HG02885 (cell line): ENCODE results near the gene SMCHD1.
A peak's percentile ranks its signal among the peaks of the same experiment; 100 is the strongest.
"Not testable (repeated sequence)": the region's sequence is repeated elsewhere in the genome, so short reads cannot be mapped to it uniquely, and the experiment has no call there.

ENCODE experiments used
- ATAC-seq: cut with Tn5 transposase; IDR thresholded peaks from one replicate; pipeline ENCODE4 v1.9.1; 2021; ENCODE audit warnings: mild to moderate bottlenecking; ENCODE audit not compliant: unreplicated experiment, poor library complexity

Gene SMCHD1

DNA sequence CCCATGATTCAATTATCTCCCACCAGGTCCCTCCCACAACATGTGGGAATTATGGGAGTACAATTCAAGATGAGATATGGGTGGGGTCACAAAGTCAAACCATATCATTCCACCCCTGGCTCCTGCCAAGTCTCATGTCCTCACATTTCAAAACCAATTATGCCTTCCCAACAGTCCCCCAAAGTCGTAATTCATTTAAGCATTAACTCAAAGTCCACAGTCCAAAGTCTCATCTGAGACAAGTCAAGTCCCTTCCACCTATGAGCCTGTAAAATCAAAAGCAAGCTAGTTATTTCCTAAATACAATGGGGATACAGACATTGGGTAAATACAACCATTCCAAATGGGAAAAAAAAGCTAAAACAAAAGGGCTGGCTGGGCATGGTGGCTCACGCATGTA, 153.1 kb downstream of the SMCHD1 start:
- not testable (repeated sequence) for ATAC-seq

- not testable (repeated sequence) for ATAC-seq
These were observed 154.2 kb downstream of the SMCHD1 start for GRCh38 chr18:2809666-2810183.

DNA sequence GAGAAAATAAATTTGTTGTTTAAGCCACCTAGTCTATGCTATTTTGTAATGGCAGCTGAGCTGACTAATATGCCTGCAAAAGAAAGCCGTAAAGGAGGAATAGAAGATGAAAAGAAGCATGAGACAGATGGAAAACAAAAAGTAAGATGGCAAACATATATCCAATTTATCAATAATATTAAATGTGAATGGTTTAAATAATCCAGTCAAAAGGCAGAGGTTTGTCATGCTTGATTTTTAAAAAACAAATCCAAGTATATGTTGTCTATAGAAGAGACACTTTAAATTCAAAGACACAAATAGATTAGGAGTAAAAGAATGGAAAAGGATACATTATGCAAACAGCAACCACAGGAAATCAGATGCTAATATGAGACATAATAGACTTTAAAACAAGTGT, 155.9 kb downstream of the SMCHD1 start:
- ATAC-seq, result no peak

- no peak for ATAC-seq
These were observed 159.4 kb downstream of the SMCHD1 start for GRCh38 chr18:2814928-2815327.

DNA sequence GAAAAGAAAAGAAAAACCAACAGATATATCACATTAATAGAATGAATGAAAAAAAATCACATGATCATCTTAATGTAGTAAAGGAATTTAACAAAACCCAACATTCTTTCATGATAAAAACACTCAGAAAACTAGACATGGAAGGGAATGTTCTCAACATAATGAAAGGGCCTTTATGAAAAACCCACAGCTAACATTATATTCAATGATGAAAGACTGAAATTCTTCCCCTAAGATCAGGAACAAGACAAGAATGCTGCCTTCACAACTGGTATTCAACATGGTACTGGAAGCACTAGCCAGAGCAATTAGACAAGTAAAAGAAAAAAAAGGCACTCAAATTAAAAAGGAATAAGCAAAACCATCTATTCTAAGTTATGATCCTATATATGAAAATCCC, 162.8 kb downstream of the SMCHD1 start:
- no peak for ATAC-seq

DNA sequence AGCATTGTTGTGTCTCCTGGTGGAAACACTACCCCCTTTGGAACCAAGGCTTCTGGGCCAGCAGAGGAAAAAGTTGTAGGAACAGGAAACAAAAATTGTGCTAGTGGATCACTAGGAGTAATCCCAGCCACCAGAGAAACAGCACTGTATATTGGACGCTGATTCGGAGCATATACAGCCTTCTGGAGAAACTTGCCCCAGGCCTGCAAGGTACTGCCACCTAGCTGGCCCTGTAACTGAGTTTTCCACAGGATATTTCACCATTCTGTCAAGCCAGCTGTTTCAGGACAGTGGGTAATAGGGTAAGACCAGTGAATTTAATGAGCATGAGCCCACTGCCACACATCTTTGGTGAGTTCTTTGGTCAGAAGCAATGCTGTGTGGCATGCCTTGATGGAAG, 166.2 kb downstream of the SMCHD1 start:
- ATAC-seq, result no peak

GRCh38 chr18:2822213-2822921, 166.8 kb downstream of the SMCHD1 start:
- ATAC-seq, result no peak

DNA sequence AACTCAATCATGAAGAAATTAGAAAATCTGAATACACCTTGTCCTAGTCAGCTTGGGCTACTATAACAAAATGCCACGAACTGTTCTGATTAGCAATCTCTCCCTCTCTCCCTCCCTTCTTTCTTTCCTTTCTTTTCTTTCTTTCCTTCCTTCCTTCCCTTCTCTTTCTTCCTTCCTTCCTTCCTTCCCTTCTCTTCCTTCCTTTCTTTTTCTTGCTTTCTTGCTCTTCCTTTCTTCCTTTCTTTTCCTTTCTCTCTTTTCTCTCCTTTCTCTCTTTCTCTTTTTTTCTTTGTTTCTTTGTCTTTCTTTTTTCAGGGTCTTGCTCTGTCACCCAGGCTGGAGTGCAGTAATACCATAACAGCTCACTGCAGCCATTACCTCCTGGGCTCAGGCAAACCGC, 167.7 kb downstream of the SMCHD1 start:
- ATAC-seq, result no peak

DNA sequence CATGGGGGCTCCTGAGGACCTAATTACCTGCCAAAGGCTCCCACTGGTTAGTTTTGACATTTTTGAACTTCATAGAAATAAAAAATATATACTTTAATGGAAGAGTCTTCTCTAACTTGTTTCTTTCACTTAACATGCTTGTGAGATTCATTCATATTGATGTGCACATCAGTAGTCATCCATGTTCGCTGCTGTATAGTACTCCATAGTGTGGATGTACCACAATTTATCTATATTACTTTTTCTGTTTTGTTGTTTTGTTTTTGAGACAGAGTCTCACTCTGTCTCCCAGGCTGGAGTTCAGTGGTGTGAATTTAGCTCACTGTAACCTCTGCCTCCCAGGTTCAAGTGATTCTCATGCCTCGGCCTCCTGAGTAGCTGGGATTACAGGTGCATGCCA, 168.4 kb downstream of the SMCHD1 start:
- ATAC-seq, result no peak

GRCh38 chr18:2824865-2825264, 169.3 kb downstream of the SMCHD1 start:
- no peak for ATAC-seq

DNA sequence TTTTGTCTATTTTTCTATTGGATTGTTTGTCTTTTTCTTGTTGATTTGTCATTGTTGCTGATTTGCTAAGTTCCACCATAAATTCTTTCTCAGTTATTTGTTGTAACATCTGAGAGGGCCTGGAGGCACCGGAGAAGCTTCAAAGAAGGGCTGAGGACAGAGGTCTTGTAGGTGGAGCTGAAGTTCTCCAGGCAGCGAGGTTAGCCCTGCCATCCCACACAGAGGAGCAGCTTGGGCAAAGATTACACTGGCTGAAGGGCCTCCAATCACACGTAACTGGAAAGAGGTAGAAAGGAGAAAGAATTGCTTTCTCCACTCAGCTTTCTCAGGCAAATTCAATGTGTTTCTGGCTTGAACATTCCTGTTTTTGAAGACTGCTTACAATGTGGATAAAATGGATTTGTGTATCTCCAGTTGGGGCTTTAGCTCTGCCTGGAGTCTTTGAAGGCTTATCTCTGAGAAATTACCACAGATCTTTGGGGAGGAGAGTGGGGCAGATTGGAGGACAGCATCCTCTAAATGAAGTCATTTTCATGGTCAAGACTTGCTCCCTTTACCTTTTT, 170.2 kb downstream of the SMCHD1 start:
- ATAC-seq, result no peak

DNA sequence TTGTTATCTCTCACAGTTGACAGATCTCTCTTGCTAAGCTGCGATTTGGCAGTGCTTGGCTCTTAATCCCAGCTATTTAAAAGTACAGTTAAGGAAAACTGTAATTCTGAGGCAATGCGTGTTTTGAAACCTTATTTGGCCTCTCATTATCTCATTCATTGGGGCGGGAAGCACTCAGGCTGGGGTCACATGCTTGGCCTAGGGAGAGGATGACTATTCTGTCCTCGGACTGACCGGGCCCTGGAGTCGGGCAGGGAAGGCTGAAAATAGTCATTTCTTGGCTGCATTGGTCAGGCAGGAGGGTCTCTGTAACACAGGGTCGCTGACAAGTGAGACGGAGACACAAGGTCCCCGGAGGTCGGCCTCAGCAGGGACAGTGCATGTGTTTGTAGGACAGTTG, 171.1 kb downstream of the SMCHD1 start:
- no peak for ATAC-seq

GRCh38 chr18:2827061-2827460, 171.5 kb downstream of the SMCHD1 start:
- ATAC-seq, result no peak

DNA sequence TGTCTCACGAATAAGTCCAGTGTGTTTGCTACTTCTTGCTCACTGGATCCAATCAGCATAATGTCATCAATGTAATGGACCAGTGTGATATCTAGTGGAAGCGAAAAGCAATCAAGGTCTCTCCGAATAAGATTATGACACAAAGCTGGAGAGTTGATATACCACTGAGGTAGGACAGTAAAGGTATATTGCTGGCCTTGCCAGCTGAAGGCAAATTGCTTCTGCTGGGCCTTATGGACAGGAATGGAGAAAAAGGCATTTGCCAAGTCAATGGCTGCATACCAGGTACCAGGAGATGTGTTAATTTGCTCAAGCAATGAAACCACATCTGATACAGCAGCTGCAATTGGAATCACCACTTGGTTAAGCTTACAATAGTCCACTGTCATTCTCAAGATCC, 180.6 kb downstream of the SMCHD1 start:
- ATAC-seq, result not testable (repeated sequence)

GRCh38 chr18:2837290-2837689, 181.8 kb downstream of the SMCHD1 start:
- ATAC-seq, result not testable (repeated sequence)

DNA sequence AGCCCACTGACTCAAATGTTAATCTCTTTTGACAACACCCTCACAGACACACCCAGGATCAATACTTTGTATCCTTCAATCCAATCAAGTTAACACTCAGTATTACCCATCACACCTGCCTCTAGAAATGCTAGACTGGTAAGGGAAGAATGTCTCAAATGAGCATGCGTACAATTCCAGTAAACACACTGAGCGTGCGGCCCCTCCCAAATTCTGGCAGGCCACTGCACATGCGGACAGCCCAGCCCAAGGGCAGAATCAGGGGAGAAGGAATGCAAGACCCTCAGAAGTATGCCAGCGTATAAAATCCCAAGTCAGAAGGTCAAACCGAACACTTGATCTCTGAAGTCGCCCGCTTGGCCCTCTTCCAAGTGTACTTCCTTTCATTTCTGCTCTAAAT, 183.7 kb downstream of the SMCHD1 start:
- no peak for ATAC-seq

GRCh38 chr18:2840521-2840920, 185.0 kb downstream of the SMCHD1 start:
- no peak for ATAC-seq

DNA sequence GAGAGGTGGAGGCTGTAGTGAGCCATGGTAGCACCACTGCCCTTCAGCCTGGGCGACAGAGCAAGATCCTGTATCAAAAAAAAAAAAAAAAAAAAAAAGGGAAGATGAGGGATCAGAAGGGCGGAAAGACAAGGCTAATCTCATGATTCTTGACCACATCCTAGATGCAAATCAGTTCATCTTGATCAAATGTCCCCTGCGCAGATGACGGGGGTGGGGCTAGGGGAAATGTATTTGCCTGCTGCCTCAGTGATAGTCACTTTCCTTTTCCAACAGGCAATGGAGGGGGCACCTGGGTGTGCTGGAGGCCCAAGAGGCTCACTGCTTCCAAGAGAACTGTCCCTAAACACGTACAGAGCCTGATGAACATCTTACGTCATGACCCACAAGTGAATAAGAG, 187.6 kb downstream of the SMCHD1 start:
- no peak for ATAC-seq

- no peak for ATAC-seq
These were observed 189.6 kb downstream of the SMCHD1 start for GRCh38 chr18:2845172-2845571.

- peak; percentile 59 for ATAC-seq
These were observed 191.2 kb downstream of the SMCHD1 start, which contains the start of gene EMILIN2 for GRCh38 chr18:2846636-2847316. Gene EMILIN2 (plus strand): TSS chr18:2847006. CDS start chr18:2847189, 183 bp downstream.
